Liver (tissue), 9 donors: ENCODE data around the gene DCAKD. TPM values are rescaled to one million over a fixed set of nuclear protein-coding genes. Genes with fewer than 3 reads are reported as not detected.

Experiments
- DNase-seq: peaks from one replicate; pipeline ENCODE4 v3.0.0-alpha.2; 2017; ENCODE audit warnings: low spot score
- H3K27ac ChIP-seq, 2 donors: one replicate each; pipeline ENCODE4 v1.7.0; 2013; ENCODE audit warnings: inconsistent platforms in 2 of 2, low read length in 2 of 2, control low read depth in 1 of 2, low read depth in 1 of 2, mild to moderate bottlenecking in 1 of 2
- H3K27me3 ChIP-seq, 4 donors: one replicate each; pipeline versions ENCODE4 v1.6.1 to v1.7.0; 2013; ENCODE audit warnings: low read length in 3 of 4, inconsistent platforms in 1 of 4, mild to moderate bottlenecking in 1 of 4, moderate library complexity in 1 of 4; ENCODE audit not compliant: control insufficient read depth in 4 of 4, insufficient read depth in 4 of 4
- H3K36me3 ChIP-seq, 4 donors: one replicate each; pipeline versions ENCODE4 v1.6.1 to v1.7.0; 2013; ENCODE audit warnings: low read length in 3 of 4, mild to moderate bottlenecking in 3 of 4, low read depth in 1 of 4, moderate library complexity in 1 of 4; ENCODE audit not compliant: control insufficient read depth in 4 of 4, insufficient read depth in 3 of 4
- H3K4me1 ChIP-seq, 4 donors: one replicate each; pipeline versions ENCODE4 v1.6.1 to v1.7.0; 2013; ENCODE audit warnings: low read length in 3 of 4, mild to moderate bottlenecking in 3 of 4, moderate library complexity in 1 of 4; ENCODE audit not compliant: control insufficient read depth in 4 of 4, insufficient read depth in 4 of 4
- H3K4me3 ChIP-seq, 3 donors: one replicate each; pipeline versions ENCODE4 v1.6.1 to v1.7.0; 2013; ENCODE audit warnings: low read length in 3 of 3, control low read depth in 1 of 3, low read depth in 1 of 3, mild to moderate bottlenecking in 1 of 3
- H3K9ac ChIP-seq, 2 donors: one replicate each; pipeline ENCODE4 v1.7.0; 2013; ENCODE audit warnings: low read length in 2 of 2, mild to moderate bottlenecking in 2 of 2, moderate library complexity in 2 of 2, control low read depth in 1 of 2, low read depth in 1 of 2
- H3K9me3 ChIP-seq, 4 donors: one replicate each; pipeline versions ENCODE4 v1.6.1 to v1.7.0; 2013; ENCODE audit warnings: low read length in 3 of 4; ENCODE audit not compliant: control insufficient read depth in 4 of 4
- FOXA1 ChIP-seq: IDR thresholded peaks from 2 replicates; pipeline ENCODE4 v1.6.1; 2016; ENCODE audit warnings: antibody characterized with exemption
- FOXA2 ChIP-seq: IDR thresholded peaks from 2 replicates; pipeline ENCODE4 v1.6.1; 2016; ENCODE audit warnings: antibody characterized with exemption
- GABPA ChIP-seq, 2 donors: IDR thresholded peaks in 1 of 2; conservative IDR thresholded peaks in 1 of 2; 2 replicates each; pipeline ENCODE4 v1.6.1; 2016; ENCODE audit warnings: antibody characterized with exemption in 2 of 2, mild to moderate bottlenecking in 1 of 2, moderate library complexity in 1 of 2
- HNF4A ChIP-seq, 2 donors: conservative IDR thresholded peaks; 2 replicates each; pipeline ENCODE4 v1.6.1; 2016; ENCODE audit warnings: antibody characterized with exemption in 2 of 2, mild to moderate bottlenecking in 2 of 2
- HNF4G ChIP-seq: IDR thresholded peaks from 2 replicates; pipeline ENCODE4 v1.6.1; 2016; ENCODE audit warnings: antibody characterized with exemption
- JUND ChIP-seq, 2 donors: IDR thresholded peaks; 2 replicates each; pipeline ENCODE4 v1.6.1; 2016; ENCODE audit warnings: antibody characterized with exemption in 2 of 2
- NR2F2 ChIP-seq: IDR thresholded peaks from 2 replicates; pipeline ENCODE4 v1.6.1; 2016; ENCODE audit warnings: antibody characterized with exemption
- RAD21 ChIP-seq, 2 donors: IDR thresholded peaks; 2 replicates each; pipeline ENCODE4 v1.6.1; 2016; ENCODE audit warnings: antibody characterized with exemption in 2 of 2, mild to moderate bottlenecking in 2 of 2
- RXRA ChIP-seq, 2 donors: IDR thresholded peaks; 2 replicates each; pipeline ENCODE4 v1.6.1; 2017 to 2018; ENCODE audit warnings: antibody characterized with exemption in 2 of 2, mild to moderate bottlenecking in 1 of 2
- SP1 ChIP-seq: IDR thresholded peaks from 2 replicates; pipeline ENCODE4 v1.6.1; 2018; ENCODE audit warnings: antibody characterized with exemption, mild to moderate bottlenecking
- WGBS: extraction: QIAGEN DNeasy Blood & Tissue Kit; methylation state at CpG from one replicate; pipeline ENCODE4 v1.1.7; 2013; 5-methylcytosine and 5-hydroxymethylcytosine counted together
- polyA plus RNA-seq, 2 donors: library from polyadenylated mRNA; stranded (reverse) in 1 of 2; unstranded in 1 of 2; fragments of 200-250 nt in 1 of 2; fragments of >200 nt in 1 of 2; fragmentation: Nextera tagmentation in 1 of 2; extraction: Ambion mirVana in 1 of 2; gene quantifications; one replicate each; pipeline versions ENCODE4 v1.2.1 to v1.2.3, GENCODE V29; 2013 to 2015
- total RNA-seq, 2 donors: library from RNA; depleted of rRNA; stranded (reverse); fragments of >200 nt; gene quantifications; one replicate each; pipeline ENCODE4 v1.2.3, GENCODE V29; 2014
- TF ChIP-seq, protein P1 (sequence below): IDR thresholded peaks from 2 replicates; pipeline ENCODE4 v1.6.1; 2016; ENCODE audit warnings: antibody characterized with exemption
- TF ChIP-seq, protein P2 (sequence below): IDR thresholded peaks from 2 replicates; pipeline ENCODE4 v1.6.1; 2016; ENCODE audit warnings: antibody characterized with exemption, mild to moderate bottlenecking
- TF ChIP-seq, protein P3 (sequence below): fragments of 150-350 bp; IDR thresholded peaks from 2 replicates; pipeline ENCODE4 v1.5.1; 2017; ENCODE audit warnings: improper control_type of control experiment, low read depth, low read length; ENCODE audit not compliant: missing input control
- donor health status: healthy.
- donor health status: healthy.
- donor health status: healthy.
- donor health status: healthy.
- donor health status: healthy.

Gene DCAKD
- total and polyA plus RNA-seq, 4 donors = 9.7 to 22.9 (median 14.6) TPM

DNA sequence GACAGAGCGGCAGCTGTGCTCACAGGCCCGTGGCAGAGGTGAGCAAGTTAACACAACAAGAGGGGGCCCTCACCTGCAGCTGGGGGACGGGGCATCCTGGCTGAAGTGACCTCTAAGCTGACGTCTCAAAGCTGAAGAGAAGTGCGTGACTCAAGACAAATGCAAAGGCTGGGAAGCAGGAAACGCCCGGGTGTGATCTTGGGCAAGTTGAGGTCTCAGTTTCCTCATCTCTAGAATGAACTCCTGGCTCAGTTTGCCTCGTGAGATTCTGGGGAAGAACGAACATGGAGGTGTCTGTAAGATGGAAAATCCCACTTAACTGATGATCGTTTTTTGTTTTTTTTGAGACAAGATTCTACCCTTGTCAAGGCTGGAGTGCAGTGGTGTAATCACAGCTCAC lies 43.2 kb downstream of the DCAKD start:
- H3K36me3 ChIP-seq = no peaks in the 10 kb centered on the region
- DNase-seq = no peak
- TF ChIP-seq HNF4A (conservative IDR thresholded peaks at IDR 0.05) (no peak), FOXA2 (no peak)
- TF ChIP-seq, protein P1, sequence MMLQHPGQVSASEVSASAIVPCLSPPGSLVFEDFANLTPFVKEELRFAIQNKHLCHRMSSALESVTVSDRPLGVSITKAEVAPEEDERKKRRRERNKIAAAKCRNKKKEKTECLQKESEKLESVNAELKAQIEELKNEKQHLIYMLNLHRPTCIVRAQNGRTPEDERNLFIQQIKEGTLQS = no peak
- TF ChIP-seq, protein P2, sequence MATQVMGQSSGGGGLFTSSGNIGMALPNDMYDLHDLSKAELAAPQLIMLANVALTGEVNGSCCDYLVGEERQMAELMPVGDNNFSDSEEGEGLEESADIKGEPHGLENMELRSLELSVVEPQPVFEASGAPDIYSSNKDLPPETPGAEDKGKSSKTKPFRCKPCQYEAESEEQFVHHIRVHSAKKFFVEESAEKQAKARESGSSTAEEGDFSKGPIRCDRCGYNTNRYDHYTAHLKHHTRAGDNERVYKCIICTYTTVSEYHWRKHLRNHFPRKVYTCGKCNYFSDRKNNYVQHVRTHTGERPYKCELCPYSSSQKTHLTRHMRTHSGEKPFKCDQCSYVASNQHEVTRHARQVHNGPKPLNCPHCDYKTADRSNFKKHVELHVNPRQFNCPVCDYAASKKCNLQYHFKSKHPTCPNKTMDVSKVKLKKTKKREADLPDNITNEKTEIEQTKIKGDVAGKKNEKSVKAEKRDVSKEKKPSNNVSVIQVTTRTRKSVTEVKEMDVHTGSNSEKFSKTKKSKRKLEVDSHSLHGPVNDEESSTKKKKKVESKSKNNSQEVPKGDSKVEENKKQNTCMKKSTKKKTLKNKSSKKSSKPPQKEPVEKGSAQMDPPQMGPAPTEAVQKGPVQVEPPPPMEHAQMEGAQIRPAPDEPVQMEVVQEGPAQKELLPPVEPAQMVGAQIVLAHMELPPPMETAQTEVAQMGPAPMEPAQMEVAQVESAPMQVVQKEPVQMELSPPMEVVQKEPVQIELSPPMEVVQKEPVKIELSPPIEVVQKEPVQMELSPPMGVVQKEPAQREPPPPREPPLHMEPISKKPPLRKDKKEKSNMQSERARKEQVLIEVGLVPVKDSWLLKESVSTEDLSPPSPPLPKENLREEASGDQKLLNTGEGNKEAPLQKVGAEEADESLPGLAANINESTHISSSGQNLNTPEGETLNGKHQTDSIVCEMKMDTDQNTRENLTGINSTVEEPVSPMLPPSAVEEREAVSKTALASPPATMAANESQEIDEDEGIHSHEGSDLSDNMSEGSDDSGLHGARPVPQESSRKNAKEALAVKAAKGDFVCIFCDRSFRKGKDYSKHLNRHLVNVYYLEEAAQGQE = no peak
- H3K9me3 ChIP-seq = no peaks in the 10 kb centered on the region
- no peak overlapping the region for H3K27ac ChIP-seq
- no peak overlapping the region for H3K4me3 ChIP-seq
- WGBS = 82% methylated on average over 10 of the region's 10 CpGs
- no peaks in the 10 kb centered on the region for H3K27me3 ChIP-seq
- no peak overlapping the region for H3K9ac ChIP-seq
- H3K4me1 ChIP-seq = no peaks in the 10 kb centered on the region

DNA sequence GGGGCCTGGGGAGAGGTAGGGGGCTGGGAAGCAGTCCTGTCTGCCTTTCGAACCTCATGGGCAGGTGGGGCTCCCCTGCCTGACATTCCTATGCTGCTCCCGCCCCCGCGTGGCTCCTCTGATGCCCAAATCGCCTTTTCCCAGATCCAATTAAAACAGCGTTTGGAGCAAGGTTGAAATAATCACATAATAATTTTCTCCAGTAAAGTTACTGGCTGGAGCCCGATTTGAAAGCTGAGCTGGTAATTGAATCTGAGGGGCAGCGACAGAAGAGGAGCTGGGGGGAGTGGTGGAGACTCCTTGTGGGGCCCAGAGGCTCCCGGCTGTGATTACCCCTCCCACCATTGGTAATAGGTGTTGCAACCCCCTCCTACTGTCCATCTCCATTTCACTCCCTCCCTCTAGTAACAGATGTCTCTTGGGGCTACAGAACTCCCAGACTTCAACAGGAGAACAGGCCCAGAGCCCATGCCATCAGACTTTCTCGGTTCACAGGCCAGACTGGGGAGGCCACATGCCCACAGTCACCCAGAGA lies 44.4 kb downstream of the DCAKD start:
- H3K27me3 ChIP-seq = no peaks in the 10 kb centered on the region
- no peaks in the 10 kb centered on the region for H3K9me3 ChIP-seq
- H3K9ac ChIP-seq = no peak overlapping the region
- no peak for DNase-seq
- H3K4me1 ChIP-seq = no peaks in the 10 kb centered on the region
- no peak overlapping the region for H3K27ac ChIP-seq
- no peak overlapping the region for H3K4me3 ChIP-seq
- 69% methylated on average over 10 of the region's 10 CpGs for WGBS
- TF ChIP-seq SP1 (no peak), JUND (IDR thresholded peaks at IDR 0.05) (no peak), FOXA1 (no peak), HNF4A (conservative IDR thresholded peaks at IDR 0.05) (no peak)
- no peaks in the 10 kb centered on the region for H3K36me3 ChIP-seq

DNA sequence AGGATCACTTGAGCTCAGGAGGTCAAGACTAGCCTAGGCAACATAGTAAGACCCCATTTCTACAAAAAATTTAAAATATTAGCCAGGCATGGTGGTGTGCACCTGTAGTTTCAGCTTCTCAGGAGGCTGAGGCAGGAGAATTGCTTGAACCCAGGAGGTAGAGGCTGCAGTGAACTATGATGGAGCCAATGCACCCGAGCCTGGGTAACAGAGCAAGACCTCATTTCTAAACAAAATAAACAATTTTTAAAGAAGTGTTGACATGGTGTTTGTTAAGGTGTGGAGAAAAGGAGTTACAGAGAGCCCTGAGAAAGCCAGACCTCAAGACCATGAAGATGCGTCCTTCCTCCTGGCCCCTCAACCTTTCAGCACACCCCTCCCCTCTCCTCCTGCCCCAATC lies 45.7 kb downstream of the DCAKD start:
- Histone ChIP-seq H3K9me3 (no peaks in the 10 kb centered on the region), H3K27ac (no peak overlapping the region), H3K4me3 (no peak overlapping the region), H3K36me3 (no peaks in the 10 kb centered on the region), H3K9ac (no peak overlapping the region), H3K4me1 (peaks cover 0 to 8% (median 5%) of the 10 kb centered on the region in 4 donors), H3K27me3 (no peaks in the 10 kb centered on the region)
- 91% methylated on average over 2 of the region's 2 CpGs for WGBS
- DNase-seq = no peak
- no peak for TF ChIP-seq HNF4G

DNA sequence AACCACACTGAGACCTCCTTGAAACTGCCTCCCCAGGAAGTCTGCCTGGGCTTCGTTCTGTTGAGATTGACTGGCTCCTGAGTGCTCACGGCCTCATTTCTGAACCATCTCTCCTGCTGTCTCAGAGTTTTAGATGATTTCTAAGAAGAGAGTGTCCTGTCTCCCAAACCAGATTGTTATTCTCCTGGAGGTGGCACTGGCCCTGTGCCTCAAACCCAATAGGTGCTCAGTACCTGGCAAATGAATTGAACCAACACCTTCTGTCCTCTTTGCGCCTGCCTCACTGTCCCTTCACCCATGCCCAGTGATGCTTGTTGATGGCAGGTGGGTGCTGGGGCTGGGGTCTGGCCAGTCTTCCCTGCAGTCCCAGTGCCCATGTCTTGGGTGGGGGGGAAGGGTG lies 47.0 kb downstream of the DCAKD start:
- H3K27ac ChIP-seq = no peak overlapping the region
- DNase-seq = no peak
- H3K9ac ChIP-seq = no peak overlapping the region
- peaks cover 0 to 4% (median 1%) of the 10 kb centered on the region in 4 donors for H3K9me3 ChIP-seq
- no peaks in the 10 kb centered on the region for H3K36me3 ChIP-seq
- WGBS = 96% methylated on average over 3 of the region's 3 CpGs
- no peak overlapping the region for H3K4me3 ChIP-seq
- H3K4me1 ChIP-seq = peaks cover 0 to 8% (median 5%) of the 10 kb centered on the region in 4 donors
- H3K27me3 ChIP-seq = no peaks in the 10 kb centered on the region
- no peak for TF ChIP-seq NR2F2
- TF ChIP-seq, protein P3, sequence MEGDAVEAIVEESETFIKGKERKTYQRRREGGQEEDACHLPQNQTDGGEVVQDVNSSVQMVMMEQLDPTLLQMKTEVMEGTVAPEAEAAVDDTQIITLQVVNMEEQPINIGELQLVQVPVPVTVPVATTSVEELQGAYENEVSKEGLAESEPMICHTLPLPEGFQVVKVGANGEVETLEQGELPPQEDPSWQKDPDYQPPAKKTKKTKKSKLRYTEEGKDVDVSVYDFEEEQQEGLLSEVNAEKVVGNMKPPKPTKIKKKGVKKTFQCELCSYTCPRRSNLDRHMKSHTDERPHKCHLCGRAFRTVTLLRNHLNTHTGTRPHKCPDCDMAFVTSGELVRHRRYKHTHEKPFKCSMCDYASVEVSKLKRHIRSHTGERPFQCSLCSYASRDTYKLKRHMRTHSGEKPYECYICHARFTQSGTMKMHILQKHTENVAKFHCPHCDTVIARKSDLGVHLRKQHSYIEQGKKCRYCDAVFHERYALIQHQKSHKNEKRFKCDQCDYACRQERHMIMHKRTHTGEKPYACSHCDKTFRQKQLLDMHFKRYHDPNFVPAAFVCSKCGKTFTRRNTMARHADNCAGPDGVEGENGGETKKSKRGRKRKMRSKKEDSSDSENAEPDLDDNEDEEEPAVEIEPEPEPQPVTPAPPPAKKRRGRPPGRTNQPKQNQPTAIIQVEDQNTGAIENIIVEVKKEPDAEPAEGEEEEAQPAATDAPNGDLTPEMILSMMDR = no peak
- TF ChIP-seq RXRA (IDR thresholded peaks at IDR 0.05) = no peak
- TF ChIP-seq FOXA2 = no peak
- TF ChIP-seq, protein P1 = no peak
- no peak for TF ChIP-seq GABPA (IDR thresholded peaks at IDR 0.05 in 1 of 2, conservative IDR thresholded peaks at IDR 0.05 in 1 of 2)
- TF ChIP-seq RAD21 (IDR thresholded peaks at IDR 0.05) = no peak
- TF ChIP-seq, protein P2 = no peak
- TF ChIP-seq SP1 = no peak
- no peak for TF ChIP-seq JUND (IDR thresholded peaks at IDR 0.05)
- no peak for TF ChIP-seq HNF4G
- TF ChIP-seq HNF4A (conservative IDR thresholded peaks at IDR 0.05) = no peak
